Esophagus squamous epithelium (tissue), 4 donors: Measurements from ENCODE around the gene RNASE1.

Source experiments
- CTCF ChIP-seq, 6 experiments: fragments of 450-650 bp in 4 of 6; fragments of 200-600 bp in 2 of 6; sonication (generic) in 2 of 6; IDR thresholded peaks; one replicate each; pipeline ENCODE4 v1.5.1; 2016 to 2019; ENCODE audit warnings: antibody characterized with exemption in 6 of 6, mild to moderate bottlenecking in 4 of 6, moderate library complexity in 4 of 6
- POLR2A ChIP-seq, 4 donors: fragments of 450-650 bp; IDR thresholded peaks; one replicate each; pipeline ENCODE4 v1.6.1; 2017; ENCODE audit warnings: antibody characterized with exemption in 4 of 4, mild to moderate bottlenecking in 4 of 4, moderate library complexity in 3 of 4

- no peak for TF ChIP-seq CTCF (IDR thresholded peaks at IDR 0.05)
- peak in 1 of 4 donors; percentile 37 for TF ChIP-seq POLR2A (IDR thresholded peaks at IDR 0.05)
Observed at GRCh38 chr14:20802341-20803084, at the start of gene RNASE1.
